Hematopoietic multipotent progenitor cell treated with erythropoietin and hydrocortisone succinate and interleukin-3 and kit ligand, for 6 days (in vitro differentiated cells): ENCODE measurements around the gene BCR.

Experiments
- DNase-seq: peaks from one replicate; pipeline ENCODE4 v3.0.0-alpha.2; 2015

The BCR gene

DNA sequence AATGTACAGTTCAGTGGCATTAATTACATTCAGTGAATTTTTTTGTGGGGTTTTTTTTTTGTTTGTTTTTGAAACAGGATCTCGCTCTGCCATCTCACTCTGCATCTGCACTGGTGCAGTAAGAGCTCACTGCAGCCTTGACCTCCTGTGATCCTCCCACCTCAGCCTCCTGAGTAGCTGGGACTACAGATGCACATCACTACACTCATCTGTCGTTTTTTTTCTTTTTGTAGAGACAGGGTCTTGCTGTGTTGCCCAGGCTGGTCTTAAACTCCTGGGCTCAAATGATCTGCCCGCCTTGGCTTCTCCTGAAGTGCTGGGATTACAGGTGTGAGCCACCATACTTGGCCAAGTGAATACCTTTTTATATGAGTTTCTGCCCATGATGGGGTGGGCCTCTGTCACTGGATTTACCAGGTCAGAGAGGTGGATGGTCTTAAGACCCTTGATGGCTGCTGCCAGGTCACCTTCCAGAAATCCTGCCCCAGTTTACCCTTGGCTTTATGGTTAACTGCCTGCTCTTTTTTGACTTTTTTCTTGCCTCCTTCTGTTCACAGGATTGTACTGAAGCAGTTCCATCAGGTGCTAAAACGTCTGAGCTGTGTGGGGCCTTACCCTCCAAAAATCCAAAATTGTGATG, 22.6 kb downstream of the BCR start:
- DNase-seq, result no peak

- DNase-seq, result no peak
These were observed 23.3 kb downstream of the BCR start for GRCh38 chr22:23203452-23204124.

- no peak for DNase-seq
These were observed 23.8 kb downstream of the BCR start for GRCh38 chr22:23204125-23204488.

GRCh38 chr22:23204541-23205157, 24.3 kb downstream of the BCR start:
- DNase-seq, result no peak

DNA sequence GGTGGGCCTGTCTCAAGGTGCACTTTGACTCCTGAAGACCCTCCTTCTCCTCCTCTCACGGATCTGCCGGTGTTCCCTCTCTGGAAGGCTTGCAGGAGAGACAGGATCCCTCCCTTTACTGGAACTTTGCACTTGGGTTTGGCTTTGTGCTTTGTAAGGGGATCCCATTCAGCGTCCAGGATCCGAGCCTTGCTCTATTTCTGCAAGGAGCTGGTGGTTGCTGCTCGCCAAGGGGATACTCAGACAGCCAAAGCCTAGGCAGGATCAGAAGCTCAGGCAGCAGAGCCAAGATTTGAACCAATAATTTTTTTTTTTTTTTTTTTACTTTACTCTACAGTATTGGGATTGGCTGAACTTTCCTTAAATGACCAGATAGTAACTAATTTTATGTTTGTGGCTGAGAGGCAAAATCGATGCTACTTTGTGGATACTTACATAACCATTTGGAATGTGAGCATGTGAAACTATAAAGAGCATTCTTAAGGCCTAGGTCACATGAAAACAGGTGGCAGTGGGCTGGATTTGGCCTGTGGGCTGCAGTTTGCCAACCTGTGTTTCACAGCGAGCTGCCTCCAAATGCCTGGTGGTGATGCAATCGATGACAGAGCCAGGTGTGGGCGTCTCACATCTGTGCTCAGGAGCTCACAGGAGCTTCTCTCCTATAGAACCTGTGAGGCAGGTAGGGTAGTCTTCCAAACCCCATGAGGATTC, 25.2 kb downstream of the BCR start:
- no peak for DNase-seq

DNA sequence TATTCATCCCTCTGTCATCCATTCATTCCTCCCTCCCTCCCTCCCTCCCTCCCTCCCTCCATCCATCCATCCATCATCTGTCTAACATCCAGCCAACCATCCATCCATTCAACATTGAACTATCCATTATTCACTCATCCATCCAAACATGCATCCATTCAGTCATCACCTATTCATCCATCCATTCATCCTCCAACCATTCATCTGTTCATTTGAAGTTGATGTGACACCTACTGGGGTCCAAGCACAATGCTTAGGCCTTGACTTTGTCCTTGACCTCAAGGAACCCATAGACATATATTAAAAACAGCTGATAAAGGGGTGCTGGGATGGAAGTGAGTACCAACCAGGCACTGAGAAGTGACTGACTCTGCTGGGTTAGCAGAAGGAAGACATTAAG, 26.6 kb downstream of the BCR start:
- no peak for DNase-seq

DNA sequence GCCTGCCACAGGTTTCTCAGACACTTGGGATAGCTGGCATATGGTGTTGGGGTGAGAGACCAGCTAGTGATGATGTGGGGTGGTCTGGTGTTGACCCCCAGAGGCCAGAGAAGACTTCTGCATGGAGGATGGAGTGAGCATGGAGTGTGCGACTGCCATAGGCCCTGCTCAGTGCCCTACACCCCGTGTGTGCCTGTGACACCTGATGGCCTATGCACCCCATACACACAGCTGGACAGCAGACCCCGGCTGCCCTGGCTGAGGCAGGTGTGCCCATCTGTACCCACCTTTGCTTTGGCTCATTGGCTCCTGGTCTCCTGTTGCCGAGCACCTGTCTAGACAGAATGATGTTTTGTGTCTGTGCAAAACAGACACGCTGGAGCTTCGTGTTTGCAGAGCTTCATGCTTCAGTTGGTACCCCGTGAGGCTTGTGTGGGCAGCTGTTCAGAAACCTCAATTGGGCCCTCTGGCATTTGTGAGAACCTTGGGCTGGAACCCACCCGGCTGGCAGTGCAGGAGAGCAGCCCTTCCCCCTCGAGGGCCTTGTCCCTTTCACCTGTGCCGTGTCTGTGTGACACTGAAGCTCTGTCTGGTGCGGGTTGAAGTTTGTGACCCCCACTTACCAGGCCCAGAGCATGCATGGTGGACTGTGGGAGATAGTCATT, 27.6 kb downstream of the BCR start:
- DNase-seq, result no peak

- no peak for DNase-seq
These were observed 30.3 kb downstream of the BCR start for GRCh38 chr22:23210428-23211170.

DNA sequence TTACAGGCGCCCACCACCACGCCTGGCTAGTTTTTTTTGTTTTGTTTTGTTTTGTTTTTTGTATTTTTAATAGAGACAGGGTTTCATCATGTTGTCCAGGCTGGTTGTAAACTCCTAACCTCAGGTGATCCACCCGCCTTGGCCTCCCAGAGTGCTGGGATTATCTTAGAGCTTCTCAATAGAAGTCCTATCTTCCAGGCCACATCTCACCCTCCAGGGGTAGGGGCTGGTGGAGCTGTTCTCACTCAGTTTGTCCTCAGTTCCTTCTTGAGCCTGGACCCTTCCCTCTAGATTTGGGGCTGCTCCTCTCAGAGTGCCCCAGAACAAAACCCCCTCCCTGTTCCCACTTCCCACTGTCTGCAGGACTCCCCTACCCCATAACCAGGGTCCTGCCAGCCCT, 31.3 kb downstream of the BCR start:
- DNase-seq, result no peak

- peak; percentile 20 for DNase-seq
These were observed 32.0 kb downstream of the BCR start for GRCh38 chr22:23212061-23213021.

DNA sequence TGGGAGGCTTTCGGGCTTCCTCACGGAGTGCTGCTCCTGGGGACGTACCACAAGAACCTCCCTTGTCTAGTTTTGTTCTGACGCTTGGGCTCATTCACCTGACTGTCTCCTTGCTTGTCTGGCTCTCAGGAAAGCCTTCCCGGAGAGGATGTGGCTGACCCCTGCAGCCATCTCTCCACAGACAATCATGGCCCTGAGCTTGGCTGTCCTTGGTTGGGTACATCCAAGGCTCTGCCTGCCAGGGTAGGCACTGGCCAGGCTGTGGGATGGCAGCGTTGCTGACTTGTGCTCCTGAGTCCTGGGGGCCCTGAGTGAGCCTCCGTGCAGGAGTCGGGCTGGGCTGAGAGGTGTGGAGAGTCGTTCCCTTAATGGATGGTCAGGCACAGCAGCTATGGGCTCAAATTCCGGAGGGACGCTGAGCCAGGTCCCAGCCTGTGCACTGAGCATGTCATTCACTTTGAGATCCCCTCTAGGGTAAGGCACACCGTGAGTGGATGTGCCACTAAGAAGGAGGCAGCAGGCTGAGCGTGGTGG, 32.8 kb downstream of the BCR start:
- DNase-seq, result no peak

DNA sequence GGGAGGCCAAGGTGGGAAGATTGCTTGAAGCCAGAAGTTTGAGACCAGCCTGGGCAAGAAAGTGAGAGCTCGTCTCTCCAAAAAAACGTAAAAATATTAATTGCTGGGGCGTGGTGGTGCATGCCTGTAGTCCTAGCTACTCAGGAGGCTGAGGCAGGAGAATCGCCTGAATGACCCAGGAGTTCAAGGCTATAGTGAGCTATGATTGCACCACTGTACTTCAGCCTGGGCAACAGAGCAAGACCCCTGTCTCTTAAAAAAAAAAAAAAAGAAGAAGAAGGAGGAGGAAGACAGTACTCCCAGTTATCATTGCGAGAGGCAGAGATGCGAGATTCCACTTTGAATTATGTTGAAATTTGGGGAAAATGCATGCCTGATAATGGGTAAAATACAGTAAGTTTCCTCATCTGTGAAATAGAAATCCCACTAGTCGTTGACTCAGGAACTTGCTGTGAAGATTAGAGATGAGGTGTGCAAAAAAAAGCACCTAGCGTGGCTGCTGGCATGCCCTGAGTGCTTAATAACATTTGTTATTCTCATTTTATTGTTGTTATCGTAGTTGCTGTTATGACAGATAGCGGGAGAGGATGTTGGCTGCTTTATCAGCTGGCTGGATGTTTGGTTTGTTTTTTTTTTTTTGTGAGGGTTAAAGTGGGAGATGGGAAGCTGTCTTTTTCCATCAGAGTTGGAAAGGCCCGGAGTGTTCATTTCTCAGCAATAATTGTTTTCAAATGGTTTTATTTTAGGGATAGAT, 33.4 kb downstream of the BCR start:
- peak; percentile 68 for DNase-seq

DNA sequence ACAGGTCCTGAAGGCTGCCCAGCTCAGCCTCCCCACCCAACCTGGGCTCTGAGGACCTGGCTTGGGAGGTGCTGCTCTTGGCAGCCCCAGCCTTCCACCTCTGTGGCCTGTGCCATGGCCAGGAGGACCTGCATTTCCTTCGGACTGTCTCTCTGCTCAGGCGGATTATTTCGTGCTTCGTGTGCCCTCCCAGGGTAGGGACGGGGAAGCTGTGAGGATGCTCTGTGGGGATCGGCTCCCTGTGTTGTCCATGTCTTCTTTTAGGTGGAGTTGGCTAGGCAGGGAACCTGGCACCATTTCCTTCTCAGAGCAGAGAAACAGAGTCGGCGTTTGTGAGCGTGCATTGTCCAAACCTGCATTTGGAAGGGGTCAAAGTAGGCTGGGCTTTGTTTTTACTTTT, 34.1 kb downstream of the BCR start:
- no peak for DNase-seq

DNA sequence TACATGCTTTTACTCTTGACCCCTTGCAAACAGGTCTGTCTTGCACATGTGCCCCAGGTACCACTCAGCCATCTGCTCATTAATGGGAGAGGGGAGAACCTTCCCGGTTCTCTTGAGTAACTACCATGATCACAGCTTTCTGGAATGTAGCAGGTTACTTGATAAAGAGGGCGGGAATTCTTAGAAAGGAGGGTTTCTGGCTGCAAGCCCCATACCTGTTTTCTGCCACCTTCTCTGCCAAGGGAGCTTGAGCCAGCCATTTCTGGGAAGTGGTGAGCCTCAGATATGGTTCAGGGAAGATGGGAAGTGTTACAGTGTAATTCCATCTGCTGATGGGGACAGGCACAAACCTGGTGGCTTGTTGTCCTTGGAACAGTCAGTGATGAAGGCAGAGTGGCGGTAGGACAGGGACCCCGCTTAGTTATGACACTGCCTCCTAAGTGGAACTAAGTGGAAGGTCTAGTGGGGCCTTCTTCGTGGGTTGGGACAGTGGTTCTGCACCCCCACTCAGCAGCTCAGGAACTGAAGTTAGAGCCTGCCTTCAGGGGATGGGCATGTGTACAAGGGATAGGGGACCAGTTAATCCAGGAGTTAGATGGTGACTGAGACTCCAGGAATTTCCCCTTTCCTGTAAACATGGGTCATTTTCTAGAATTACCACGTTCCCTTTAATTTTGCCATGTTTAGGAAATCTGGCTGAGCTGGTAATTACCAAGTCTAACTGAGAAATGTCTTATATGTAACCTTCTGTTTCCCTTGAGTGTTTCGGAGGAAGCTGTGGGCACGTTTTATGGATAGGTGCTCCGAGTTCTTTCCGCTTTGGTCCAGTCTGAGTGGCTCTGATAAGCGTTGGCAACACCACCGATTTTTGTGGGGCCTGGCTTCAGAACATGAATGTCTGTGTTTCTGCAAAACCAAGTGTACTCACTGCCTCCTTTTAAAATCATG, 35.3 kb downstream of the BCR start:
- peak; percentile 86 for DNase-seq

- DNase-seq, result peak; percentile 94
These were observed 36.3 kb downstream of the BCR start for GRCh38 chr22:23216461-23217170.

GRCh38 chr22:23217171-23218052, 37.1 kb downstream of the BCR start:
- DNase-seq, result no peak
